ENCODE results near the gene CACNG7.

The CACNG7 gene

GRCh38 chr19:53879140-53880081 is 29.7 kb upstream of the CACNG7 start:
- DNase-seq = peak; percentile 98

- peak; percentile 49 for DNase-seq
Measured at GRCh38 chr19:53880711-53881481, 28.2 kb upstream of the CACNG7 start.

- peak; percentile 91 for DNase-seq
Measured at GRCh38 chr19:53881482-53882390, 27.3 kb upstream of the CACNG7 start, which contains the start of gene PRKCG. PRKCG (plus strand) TSS chr19:53882197; CDS start chr19:53882495, 298 bp downstream.

GRCh38 chr19:53882391-53883050 is 26.6 kb upstream of the CACNG7 start:
- peak; percentile 16 for DNase-seq

- DNase-seq = peak; percentile 39
Measured at GRCh38 chr19:53883231-53883661, 25.8 kb upstream of the CACNG7 start.

- no peak for DNase-seq
Measured at GRCh38 chr19:53883741-53884140, 25.3 kb upstream of the CACNG7 start.

GRCh38 chr19:53884256-53884655 is 24.8 kb upstream of the CACNG7 start:
- DNase-seq = no peak

GRCh38 chr19:53885036-53885435 is 24.0 kb upstream of the CACNG7 start:
- DNase-seq = no peak

- no peak for DNase-seq
Measured at GRCh38 chr19:53892301-53892980, 16.6 kb upstream of the CACNG7 start.

GRCh38 chr19:53892981-53893325 is 16.1 kb upstream of the CACNG7 start:
- DNase-seq = peak; percentile 11

GRCh38 chr19:53894707-53895106 is 14.4 kb upstream of the CACNG7 start:
- DNase-seq = no peak

- no peak for DNase-seq
Measured at GRCh38 chr19:53896682-53897081, 12.4 kb upstream of the CACNG7 start.

- DNase-seq = no peak
Measured at GRCh38 chr19:53897459-53897858, 11.6 kb upstream of the CACNG7 start.

GRCh38 chr19:53898166-53898565 is 10.9 kb upstream of the CACNG7 start:
- no peak for DNase-seq

- peak; percentile 69 for DNase-seq
Measured at GRCh38 chr19:53898636-53899341, 10.3 kb upstream of the CACNG7 start.

- no peak for DNase-seq
Measured at GRCh38 chr19:53900191-53900860, 8.8 kb upstream of the CACNG7 start.

- DNase-seq = no peak
Measured at GRCh38 chr19:53903055-53903680, 5.9 kb upstream of the CACNG7 start.

GRCh38 chr19:53904909-53905308 is 4.2 kb upstream of the CACNG7 start:
- DNase-seq = no peak

- no peak for DNase-seq
Measured at GRCh38 chr19:53905787-53906186, 3.3 kb upstream of the CACNG7 start.
